GM12878 (cell line): Measurements from ENCODE around the gene TBC1D22B.

ENCODE experiments used
- CBX3 ChIP-seq: fragments of 200-600 bp; sonication (generic); IDR thresholded peaks from 2 replicates; pipeline ENCODE4 v1.6.1; 2016; ENCODE audit warnings: low read depth, borderline replicate concordance
- TF ChIP-seq, protein P1 (sequence below), 3 experiments: IDR thresholded peaks in 2 of 3; conservative IDR thresholded peaks in 1 of 3; 2 replicates each; pipeline ENCODE4 v1.5.1; 2011; ENCODE audit warnings: low read depth in 3 of 3, low read length in 3 of 3, mild to moderate bottlenecking in 3 of 3, control low read depth in 2 of 3, moderate library complexity in 2 of 3, inconsistent platforms in 1 of 3, mixed read lengths in 1 of 3; ENCODE audit not compliant: control insufficient read depth in 2 of 3, insufficient read depth in 1 of 3; ENCODE audit errors: extremely low read depth in 1 of 3

DNA sequence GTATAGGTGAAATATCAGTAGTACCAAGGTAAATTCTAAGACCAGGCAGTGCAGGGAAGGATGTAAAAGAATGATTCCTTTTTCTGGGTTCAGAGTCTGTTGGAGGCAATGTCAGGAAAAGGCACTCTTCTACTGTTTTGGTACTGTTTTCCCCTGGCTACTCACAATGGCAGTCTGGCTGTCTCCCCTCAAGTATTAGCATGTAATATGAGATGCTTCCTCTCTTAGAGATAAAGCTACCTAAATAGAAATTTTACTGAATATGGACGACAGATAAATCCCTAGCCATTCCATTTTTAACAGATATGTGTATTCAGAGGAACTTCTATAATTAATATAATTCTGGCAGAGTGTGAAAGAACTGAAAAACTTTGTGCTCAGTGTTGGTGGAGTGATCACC lies 99.7 kb downstream of the TBC1D22B start:
- TF ChIP-seq, protein P1, sequence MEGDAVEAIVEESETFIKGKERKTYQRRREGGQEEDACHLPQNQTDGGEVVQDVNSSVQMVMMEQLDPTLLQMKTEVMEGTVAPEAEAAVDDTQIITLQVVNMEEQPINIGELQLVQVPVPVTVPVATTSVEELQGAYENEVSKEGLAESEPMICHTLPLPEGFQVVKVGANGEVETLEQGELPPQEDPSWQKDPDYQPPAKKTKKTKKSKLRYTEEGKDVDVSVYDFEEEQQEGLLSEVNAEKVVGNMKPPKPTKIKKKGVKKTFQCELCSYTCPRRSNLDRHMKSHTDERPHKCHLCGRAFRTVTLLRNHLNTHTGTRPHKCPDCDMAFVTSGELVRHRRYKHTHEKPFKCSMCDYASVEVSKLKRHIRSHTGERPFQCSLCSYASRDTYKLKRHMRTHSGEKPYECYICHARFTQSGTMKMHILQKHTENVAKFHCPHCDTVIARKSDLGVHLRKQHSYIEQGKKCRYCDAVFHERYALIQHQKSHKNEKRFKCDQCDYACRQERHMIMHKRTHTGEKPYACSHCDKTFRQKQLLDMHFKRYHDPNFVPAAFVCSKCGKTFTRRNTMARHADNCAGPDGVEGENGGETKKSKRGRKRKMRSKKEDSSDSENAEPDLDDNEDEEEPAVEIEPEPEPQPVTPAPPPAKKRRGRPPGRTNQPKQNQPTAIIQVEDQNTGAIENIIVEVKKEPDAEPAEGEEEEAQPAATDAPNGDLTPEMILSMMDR (IDR thresholded peaks at IDR 0.05 in 2 of 3, conservative IDR thresholded peaks at IDR 0.05 in 1 of 3; ENCODE audit: control insufficient read depth in 2 of 3, extremely low read depth in 1 of 3, insufficient read depth in 1 of 3, low read depth in 3 of 3, low read length in 3 of 3) = no peak
- no peak for TF ChIP-seq CBX3
